ENCODE results near the gene GIMAP8. TPM values are rescaled to one million over a fixed set of nuclear protein-coding genes. Genes with fewer than 3 reads are reported as not detected.

Gene GIMAP8
- total RNA-seq, 2 donors from 2014 or later: not detected

DNA sequence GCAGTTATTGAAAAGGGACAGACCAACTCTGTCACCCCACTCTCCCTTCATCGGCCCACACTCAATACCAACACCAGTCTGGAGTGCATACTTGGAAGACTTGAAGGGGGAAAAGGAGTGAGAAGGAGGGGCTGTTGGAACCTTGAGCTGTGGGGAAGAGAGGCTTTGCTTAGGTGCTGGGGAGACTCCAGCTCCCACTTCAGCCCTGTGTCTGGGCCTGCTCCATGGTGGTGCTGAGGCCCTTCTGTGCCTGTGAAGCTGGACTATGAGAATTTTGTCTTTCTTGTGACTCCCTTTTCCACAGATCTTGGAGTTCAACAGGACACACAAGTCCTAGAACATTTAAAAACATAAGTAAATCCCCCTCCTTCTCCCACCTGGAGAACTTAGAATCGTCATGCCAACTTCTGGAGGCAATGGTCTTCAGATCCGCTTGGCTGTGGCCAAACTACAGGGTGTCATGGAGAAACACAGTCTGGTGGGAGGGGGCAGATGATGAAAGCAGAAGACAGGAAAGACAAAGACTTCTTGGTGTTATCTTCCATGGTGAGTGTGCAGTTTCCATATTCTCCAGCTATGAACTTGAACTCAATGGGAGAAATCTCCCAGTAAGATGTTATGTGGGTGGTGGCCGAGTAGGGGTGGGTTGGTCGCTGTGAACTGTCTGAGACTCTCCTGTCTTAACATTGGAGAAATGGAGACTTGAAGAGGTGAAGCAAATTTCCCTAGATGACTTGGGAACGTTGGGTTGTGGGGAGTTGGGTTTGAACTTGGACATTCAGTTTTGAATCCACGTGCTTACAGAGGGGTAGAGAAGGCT, 18.4 kb upstream of the GIMAP8 start:
- H3K27ac Mint-ChIP-seq: no peak overlapping the region
- WGBS, 2 experiments (ENCODE audit: insufficient coverage in 1 of 2, insufficient read length in 1 of 2): 87 to 89% methylated on average over 2 to 6 of the region's 7 CpGs
- Histone ChIP-seq H3K9ac (ENCODE audit: extremely low read depth, low read length, poor library complexity, severe bottlenecking) (no peak overlapping the region), H3K4me1 (ENCODE audit: control insufficient read depth, insufficient read depth, low read length) (no peaks in the 10 kb centered on the region), H3K27ac (ENCODE audit: low read depth, low read length) (no peak overlapping the region), H3K36me3 (ENCODE audit: control insufficient read depth, insufficient read depth, low read length) (no peaks in the 10 kb centered on the region), H3K4me3 (ENCODE audit: low read length) (no peak overlapping the region), H3K9me3 (ENCODE audit: control insufficient read depth, low read length) (no peaks in the 10 kb centered on the region), H3K27me3 (ENCODE audit: control insufficient read depth, insufficient read depth, low read length, poor library complexity, severe bottlenecking) (no peaks in the 10 kb centered on the region)
- H3K9me3 Mint-ChIP-seq: no peaks in the 10 kb centered on the region
- DNase-seq: no peak
- H3K36me3 Mint-ChIP-seq (ENCODE audit: low read depth): no peaks in the 10 kb centered on the region
- TF ChIP-seq, protein P1, sequence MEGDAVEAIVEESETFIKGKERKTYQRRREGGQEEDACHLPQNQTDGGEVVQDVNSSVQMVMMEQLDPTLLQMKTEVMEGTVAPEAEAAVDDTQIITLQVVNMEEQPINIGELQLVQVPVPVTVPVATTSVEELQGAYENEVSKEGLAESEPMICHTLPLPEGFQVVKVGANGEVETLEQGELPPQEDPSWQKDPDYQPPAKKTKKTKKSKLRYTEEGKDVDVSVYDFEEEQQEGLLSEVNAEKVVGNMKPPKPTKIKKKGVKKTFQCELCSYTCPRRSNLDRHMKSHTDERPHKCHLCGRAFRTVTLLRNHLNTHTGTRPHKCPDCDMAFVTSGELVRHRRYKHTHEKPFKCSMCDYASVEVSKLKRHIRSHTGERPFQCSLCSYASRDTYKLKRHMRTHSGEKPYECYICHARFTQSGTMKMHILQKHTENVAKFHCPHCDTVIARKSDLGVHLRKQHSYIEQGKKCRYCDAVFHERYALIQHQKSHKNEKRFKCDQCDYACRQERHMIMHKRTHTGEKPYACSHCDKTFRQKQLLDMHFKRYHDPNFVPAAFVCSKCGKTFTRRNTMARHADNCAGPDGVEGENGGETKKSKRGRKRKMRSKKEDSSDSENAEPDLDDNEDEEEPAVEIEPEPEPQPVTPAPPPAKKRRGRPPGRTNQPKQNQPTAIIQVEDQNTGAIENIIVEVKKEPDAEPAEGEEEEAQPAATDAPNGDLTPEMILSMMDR (conservative IDR thresholded peaks at IDR 0.05): no peak
- H3K27me3 Mint-ChIP-seq (ENCODE audit: insufficient read depth): peaks cover 30% of the 10 kb centered on the region
- H3K4me3 Mint-ChIP-seq: no peak overlapping the region
- peaks cover 7% of the 10 kb centered on the region for H3K4me1 Mint-ChIP-seq

DNA sequence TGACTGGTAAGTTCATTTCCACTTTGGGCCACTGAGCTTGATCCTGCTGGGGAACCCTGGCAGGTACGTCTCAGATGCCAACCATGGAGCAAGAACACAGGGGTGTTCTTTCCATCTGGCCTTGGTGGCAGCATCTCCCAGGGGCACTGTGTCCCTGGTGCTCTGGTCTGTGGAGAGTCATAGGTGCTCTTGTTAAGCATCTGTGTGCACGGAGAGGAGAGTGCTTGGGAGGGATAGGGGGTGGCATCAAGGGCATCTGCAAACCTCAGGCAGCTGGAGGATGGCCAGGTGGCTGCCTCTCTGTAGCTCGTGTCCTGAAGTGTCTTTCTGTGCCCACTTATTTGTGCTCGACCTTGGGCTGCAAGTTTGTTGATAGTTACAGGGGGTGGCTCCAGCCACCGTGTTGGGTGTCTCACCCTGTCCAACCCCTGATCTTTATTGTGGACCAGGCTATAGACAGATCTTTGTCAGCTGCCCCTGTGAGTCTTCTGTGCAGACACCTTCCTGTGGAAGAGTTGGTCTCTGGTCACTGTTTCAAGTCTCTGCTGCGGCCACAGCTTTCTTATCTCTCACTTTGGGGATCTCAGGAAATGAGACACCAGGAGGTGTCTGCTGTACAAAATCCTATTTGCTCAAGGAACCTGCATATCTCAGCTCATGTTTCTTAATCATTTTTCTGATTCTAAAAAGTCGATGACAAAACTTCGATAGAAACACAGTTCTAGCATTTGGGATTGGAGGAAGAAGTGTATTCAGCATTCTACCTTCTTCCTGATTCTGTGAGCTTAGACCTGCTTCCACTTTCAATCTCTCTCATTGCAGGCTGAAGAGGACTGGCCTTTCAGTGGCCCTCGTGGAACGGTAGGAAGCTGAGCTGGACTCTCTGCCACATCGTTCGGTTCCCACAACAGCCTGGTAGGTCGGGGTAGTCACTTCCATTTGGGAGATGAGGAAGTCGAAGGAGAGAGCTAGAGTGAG, 17.2 kb upstream of the GIMAP8 start:
- Histone ChIP-seq H3K4me1 (ENCODE audit: control insufficient read depth, insufficient read depth, low read length) (no peaks in the 10 kb centered on the region), H3K27ac (ENCODE audit: low read depth, low read length) (no peak overlapping the region), H3K9ac (ENCODE audit: extremely low read depth, low read length, poor library complexity, severe bottlenecking) (no peak overlapping the region), H3K4me3 (ENCODE audit: low read length) (no peak overlapping the region), H3K27me3 (ENCODE audit: control insufficient read depth, insufficient read depth, low read length, poor library complexity, severe bottlenecking) (no peaks in the 10 kb centered on the region), H3K36me3 (ENCODE audit: control insufficient read depth, insufficient read depth, low read length) (no peaks in the 10 kb centered on the region), H3K9me3 (ENCODE audit: control insufficient read depth, low read length) (no peaks in the 10 kb centered on the region)
- peak; percentile 17 for DNase-seq
- no peaks in the 10 kb centered on the region for H3K9me3 Mint-ChIP-seq
- WGBS, 2 experiments (ENCODE audit: insufficient coverage in 1 of 2, insufficient read length in 1 of 2): 88 to 90% methylated on average over 13 to 14 of the region's 14 CpGs
- H3K36me3 Mint-ChIP-seq (ENCODE audit: low read depth): no peaks in the 10 kb centered on the region
- H3K4me3 Mint-ChIP-seq: no peak overlapping the region
- peaks cover 7% of the 10 kb centered on the region for H3K4me1 Mint-ChIP-seq
- peaks cover 32% of the 10 kb centered on the region for H3K27me3 Mint-ChIP-seq (ENCODE audit: insufficient read depth)
- no peak overlapping the region for H3K27ac Mint-ChIP-seq
- TF ChIP-seq, protein P1 (conservative IDR thresholded peaks at IDR 0.05): no peak

DNA sequence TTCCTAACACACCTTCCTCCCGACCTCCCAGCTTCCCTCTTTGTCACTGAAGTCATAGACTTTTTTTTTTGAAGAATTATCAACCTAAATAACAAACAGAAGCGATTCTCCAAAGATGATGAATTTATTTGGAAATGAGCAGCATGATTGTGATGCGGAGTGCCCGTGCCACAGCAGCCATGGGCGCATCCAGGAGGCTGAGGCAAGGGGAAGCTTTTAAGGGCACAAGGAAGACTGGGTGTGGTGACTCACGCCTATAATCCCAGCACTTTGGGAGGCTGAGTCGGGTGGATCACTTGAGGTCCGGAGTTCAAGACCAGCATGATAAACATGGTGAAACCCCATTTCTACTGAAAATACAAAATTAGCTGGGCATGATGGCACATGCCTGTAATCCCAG, 16.2 kb upstream of the GIMAP8 start:
- Mint-ChIP-seq H3K36me3 (ENCODE audit: low read depth) (no peaks in the 10 kb centered on the region), H3K27ac (no peak overlapping the region), H3K4me3 (no peak overlapping the region), H3K27me3 (ENCODE audit: insufficient read depth) (peaks cover 41% of the 10 kb centered on the region), H3K4me1 (no peaks in the 10 kb centered on the region), H3K9me3 (no peaks in the 10 kb centered on the region)
- H3K9ac ChIP-seq (ENCODE audit: extremely low read depth, low read length, poor library complexity, severe bottlenecking): no peak overlapping the region
- peaks cover 2% of the 10 kb centered on the region for H3K27me3 ChIP-seq (ENCODE audit: control insufficient read depth, insufficient read depth, low read length, poor library complexity, severe bottlenecking)
- no peaks in the 10 kb centered on the region for H3K36me3 ChIP-seq (ENCODE audit: control insufficient read depth, insufficient read depth, low read length)
- DNase-seq: no peak
- TF ChIP-seq, protein P1 (conservative IDR thresholded peaks at IDR 0.05): no peak
- no peak overlapping the region for H3K4me3 ChIP-seq (ENCODE audit: low read length)
- no peaks in the 10 kb centered on the region for H3K4me1 ChIP-seq (ENCODE audit: control insufficient read depth, insufficient read depth, low read length)
- no peak overlapping the region for H3K27ac ChIP-seq (ENCODE audit: low read depth, low read length)
- H3K9me3 ChIP-seq (ENCODE audit: control insufficient read depth, low read length): no peaks in the 10 kb centered on the region
- WGBS, 2 experiments (ENCODE audit: insufficient coverage in 1 of 2, insufficient read length in 1 of 2): 72 to 80% methylated on average over 6 to 8 of the region's 8 CpGs
